AG09309 (cell line): ENCODE measurements around the gene ECM2.
A peak's percentile ranks its signal among the peaks of the same experiment; 100 is the strongest.

ENCODE experiments used
- DNase-seq: peaks from one replicate; pipeline ENCODE4 v3.0.0-alpha.2; 2010; ENCODE audit warnings: low read depth
- H3K4me3 ChIP-seq: 2 replicates; pipeline ENCODE4 v1.5.1; 2011; ENCODE audit warnings: mild to moderate bottlenecking, low read depth, low read length, moderate library complexity; ENCODE audit not compliant: control insufficient read depth
- TF ChIP-seq, protein P1 (sequence below): IDR thresholded peaks from 2 replicates; pipeline ENCODE4 v1.5.1; 2011; ENCODE audit warnings: mild to moderate bottlenecking, low read depth, low read length, inconsistent platforms; ENCODE audit not compliant: insufficient read depth, control insufficient read depth; ENCODE audit errors: missing control alignments

ECM2 gene

DNA sequence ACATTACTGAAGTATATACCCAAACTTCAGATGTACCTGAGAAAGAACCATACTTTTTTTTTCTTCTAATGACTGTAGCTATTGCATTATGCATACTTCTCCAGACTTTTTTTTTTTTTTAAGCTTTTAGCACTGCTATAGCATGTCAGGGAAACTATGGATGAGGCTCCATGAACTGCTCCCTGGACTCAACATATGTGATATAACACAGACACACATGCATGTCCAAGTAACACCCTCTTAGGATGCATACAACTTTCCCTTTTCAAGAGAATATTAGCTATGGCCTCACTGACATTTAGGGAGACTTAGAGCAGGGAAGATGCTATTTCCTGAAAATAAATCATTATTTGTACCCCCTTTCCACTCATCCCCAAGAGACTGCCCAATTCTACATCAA lies 53.0 kb downstream of the ECM2 start:
- TF ChIP-seq, protein P1, sequence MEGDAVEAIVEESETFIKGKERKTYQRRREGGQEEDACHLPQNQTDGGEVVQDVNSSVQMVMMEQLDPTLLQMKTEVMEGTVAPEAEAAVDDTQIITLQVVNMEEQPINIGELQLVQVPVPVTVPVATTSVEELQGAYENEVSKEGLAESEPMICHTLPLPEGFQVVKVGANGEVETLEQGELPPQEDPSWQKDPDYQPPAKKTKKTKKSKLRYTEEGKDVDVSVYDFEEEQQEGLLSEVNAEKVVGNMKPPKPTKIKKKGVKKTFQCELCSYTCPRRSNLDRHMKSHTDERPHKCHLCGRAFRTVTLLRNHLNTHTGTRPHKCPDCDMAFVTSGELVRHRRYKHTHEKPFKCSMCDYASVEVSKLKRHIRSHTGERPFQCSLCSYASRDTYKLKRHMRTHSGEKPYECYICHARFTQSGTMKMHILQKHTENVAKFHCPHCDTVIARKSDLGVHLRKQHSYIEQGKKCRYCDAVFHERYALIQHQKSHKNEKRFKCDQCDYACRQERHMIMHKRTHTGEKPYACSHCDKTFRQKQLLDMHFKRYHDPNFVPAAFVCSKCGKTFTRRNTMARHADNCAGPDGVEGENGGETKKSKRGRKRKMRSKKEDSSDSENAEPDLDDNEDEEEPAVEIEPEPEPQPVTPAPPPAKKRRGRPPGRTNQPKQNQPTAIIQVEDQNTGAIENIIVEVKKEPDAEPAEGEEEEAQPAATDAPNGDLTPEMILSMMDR = no peak
- H3K4me3 ChIP-seq = no peak overlapping the region

DNA sequence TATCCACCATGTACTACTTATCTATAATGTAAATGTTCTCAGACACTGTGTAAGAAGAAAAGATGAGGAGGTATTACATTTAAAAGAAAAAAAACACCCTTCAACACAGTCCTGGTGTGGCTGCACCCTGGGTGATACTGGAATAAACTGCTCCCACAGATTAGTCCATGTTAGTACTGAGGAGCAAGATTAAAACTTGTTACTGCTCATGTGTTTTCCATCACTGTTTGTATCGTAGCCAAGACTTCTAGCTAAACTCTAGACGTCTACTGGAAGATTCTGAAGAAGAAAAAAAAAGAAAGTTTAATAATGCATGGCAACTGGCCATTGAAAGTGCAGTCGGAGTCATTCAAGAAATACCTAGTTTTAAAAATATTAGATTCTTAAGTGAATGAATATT lies 53.5 kb downstream of the ECM2 start, which contains the start of gene ASPN:
Gene ASPN, minus strand, starts transcription at position 178 of the 400 bp plus-strand sequence.
- DNase-seq = peak; percentile 67
- H3K4me3 ChIP-seq = no peak within 1 kb of the TSS
- TF ChIP-seq, protein P1 = no peak

More for the DNA sequence above, 53.0 kb downstream of the ECM2 start:
- no peak for DNase-seq

DNA sequence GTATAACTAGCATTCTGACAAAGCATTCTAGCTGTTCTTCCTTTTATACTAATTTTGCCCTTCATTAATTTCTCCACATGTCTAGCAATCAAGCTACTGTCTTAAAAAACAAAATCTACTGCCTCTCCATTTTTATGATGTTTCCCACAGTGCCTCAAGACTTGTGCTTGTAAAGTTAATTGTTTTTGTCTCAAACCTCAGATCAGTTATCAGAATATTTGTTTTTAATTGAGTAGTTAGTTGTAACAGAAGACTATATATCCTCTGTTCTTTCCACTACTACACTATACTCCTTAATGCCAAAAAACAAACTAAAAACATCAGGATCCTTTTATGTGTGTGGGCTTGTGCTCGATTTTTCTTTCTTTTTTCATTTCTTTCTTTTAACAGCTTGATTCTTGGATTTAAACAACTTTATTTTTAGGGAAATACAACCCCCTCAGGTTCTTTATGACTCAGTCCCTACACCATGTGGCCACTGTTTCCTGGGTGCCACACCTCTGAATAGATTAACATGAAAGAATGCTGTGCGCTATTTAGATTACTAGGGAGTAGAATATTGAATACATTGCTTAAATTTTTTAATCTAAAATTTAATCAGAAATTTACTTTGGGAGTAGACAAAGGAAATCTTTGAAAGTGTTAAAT lies 54.7 kb downstream of the ECM2 start:
- TF ChIP-seq, protein P1 = no peak
- no peak overlapping the region for H3K4me3 ChIP-seq
- no peak for DNase-seq

DNA sequence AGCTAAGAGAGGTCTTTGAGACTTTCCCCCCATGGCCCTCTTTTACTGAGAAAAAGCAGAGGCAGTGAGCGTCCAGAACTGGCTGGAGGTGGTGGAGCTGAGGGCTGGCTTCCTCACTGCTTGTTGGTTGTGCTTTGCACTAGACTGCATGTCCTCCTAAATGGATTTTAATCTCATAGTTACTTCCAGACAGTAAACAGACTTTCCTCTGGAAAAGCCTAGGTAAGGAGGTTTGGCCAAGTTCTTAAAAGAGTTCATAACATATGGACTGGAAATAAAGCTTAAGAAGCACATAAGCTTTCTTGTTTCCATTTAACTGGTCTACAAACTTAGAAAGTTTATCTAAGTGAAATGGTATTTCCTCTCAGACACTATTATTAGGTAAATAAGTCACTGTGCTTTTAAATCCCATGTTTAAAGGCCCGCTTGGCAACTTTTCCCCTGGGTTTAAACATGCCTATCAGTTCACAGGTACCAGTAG lies 55.5 kb downstream of the ECM2 start:
- no peak overlapping the region for H3K4me3 ChIP-seq
- TF ChIP-seq, protein P1 = no peak

DNA sequence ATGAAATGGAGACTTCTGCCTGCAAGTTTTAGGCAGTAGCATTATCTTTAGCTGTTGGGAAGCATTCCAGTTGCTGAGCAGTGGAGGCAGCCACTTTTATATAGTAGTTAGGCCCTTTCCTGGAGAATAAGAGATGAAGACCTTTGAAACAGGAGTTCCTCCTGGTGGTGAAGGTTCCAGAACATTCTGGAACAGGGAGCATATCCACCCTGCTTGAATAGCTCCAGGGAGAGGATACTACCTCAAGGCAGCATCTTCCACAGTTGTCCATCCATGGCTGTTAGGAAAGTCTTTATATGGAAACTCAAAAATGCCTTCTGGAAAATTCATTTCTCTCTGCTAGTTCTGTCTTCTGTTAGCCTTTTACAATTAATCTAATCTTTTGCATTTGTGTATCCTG lies 56.4 kb downstream of the ECM2 start:
- DNase-seq = no peak
- no peak overlapping the region for H3K4me3 ChIP-seq
- TF ChIP-seq, protein P1 = no peak

More for the DNA sequence above, 55.5 kb downstream of the ECM2 start:
- DNase-seq = no peak

DNA sequence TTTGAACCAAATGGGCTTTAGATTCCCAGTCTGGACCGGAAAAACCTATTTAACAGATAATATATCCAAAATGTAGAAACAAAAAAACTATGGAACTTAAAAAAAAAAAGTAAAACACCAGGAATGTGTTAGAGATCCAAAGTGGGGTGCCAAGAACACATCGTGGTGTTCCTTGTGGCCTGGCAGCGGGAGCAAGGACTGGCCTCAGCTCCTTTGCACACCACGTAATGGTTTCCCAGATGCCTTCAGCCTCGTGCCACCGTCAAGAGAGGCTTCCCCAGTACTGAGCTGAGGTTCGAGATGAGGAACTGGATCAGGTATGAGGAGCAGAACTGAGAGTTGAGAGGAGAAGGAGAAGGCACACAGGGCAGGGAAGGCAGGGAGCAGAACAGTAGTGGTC lies 57.0 kb downstream of the ECM2 start:
- TF ChIP-seq, protein P1 = no peak
- DNase-seq = no peak
- H3K4me3 ChIP-seq = no peak overlapping the region
